Progenitor cell of endocrine pancreas (in vitro differentiated cells): ENCODE data around the gene CNNM1. TPM values are rescaled to one million over a fixed set of nuclear protein-coding genes. Genes with fewer than 3 reads are reported as not detected.

Experiments
- DNase-seq: peaks from one replicate; pipeline ENCODE4 v3.0.0; 2021; ENCODE audit warnings: low spot score; ENCODE audit not compliant: unreplicated experiment
- H3K27ac Mint-ChIP-seq: 2 replicates; pipeline ENCODE4 v1.8.0; 2021; ENCODE audit warnings: mild to moderate bottlenecking, moderate library complexity, mixed read lengths
- H3K27me3 Mint-ChIP-seq: 2 replicates; pipeline ENCODE4 v1.8.0; 2021; ENCODE audit warnings: mixed read lengths
- H3K36me3 Mint-ChIP-seq: 2 replicates; pipeline ENCODE4 v1.8.0; 2022; ENCODE audit warnings: mixed read lengths; ENCODE audit not compliant: insufficient read depth
- H3K4me1 Mint-ChIP-seq: 2 replicates; pipeline ENCODE4 v1.8.0; 2021; ENCODE audit warnings: low read depth, mixed read lengths
- H3K4me3 Mint-ChIP-seq: 2 replicates; pipeline ENCODE4 v1.8.0; 2021; ENCODE audit warnings: low read depth, mild to moderate bottlenecking, moderate library complexity, mixed read lengths
- H3K9me3 Mint-ChIP-seq: 2 replicates; pipeline ENCODE4 v1.8.0; 2021; ENCODE audit warnings: low read depth, mixed read lengths
- total RNA-seq: library from RNA; stranded (reverse); gene quantifications from 2 replicates; pipeline ENCODE4 v1.2.1, GENCODE V29; 2021
- TF ChIP-seq, protein P1 (sequence below): fragments of 200-600 bp; sonication (generic); IDR thresholded peaks from one replicate; pipeline ENCODE4 v1.5.0; 2021; ENCODE audit warnings: antibody characterized with exemption, mild to moderate bottlenecking; ENCODE audit not compliant: unreplicated experiment

Gene CNNM1
- total RNA-seq, 1 donor from 2014 or later: 0.38 TPM

DNA sequence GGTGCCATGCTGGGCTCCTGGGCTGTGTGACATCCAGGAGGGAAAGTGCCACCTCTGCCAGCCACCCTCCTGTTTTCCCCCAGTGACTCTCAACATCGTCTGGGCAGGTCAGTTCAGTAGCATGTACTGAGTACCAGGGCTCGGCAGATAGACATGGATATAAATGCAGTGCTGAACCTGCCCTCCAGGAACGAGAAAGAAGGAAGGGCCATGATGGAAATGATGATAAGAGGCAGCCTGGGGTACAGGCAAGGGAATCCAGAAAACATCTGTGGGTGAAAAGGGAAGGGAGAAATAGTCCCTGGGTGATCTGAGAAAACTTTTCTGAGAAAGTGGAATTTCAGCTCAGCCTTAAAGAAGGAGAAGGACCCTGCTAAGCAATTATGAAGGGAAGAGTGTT is 12.1 kb downstream of the CNNM1 start:
- Mint-ChIP-seq H3K27ac (no peak overlapping the region), H3K9me3 (no peaks in the 10 kb centered on the region), H3K27me3 (peaks cover 6% of the 10 kb centered on the region), H3K36me3 (no peaks in the 10 kb centered on the region), H3K4me3 (no peak overlapping the region), H3K4me1 (peaks cover 8% of the 10 kb centered on the region)
- TF ChIP-seq, protein P1, sequence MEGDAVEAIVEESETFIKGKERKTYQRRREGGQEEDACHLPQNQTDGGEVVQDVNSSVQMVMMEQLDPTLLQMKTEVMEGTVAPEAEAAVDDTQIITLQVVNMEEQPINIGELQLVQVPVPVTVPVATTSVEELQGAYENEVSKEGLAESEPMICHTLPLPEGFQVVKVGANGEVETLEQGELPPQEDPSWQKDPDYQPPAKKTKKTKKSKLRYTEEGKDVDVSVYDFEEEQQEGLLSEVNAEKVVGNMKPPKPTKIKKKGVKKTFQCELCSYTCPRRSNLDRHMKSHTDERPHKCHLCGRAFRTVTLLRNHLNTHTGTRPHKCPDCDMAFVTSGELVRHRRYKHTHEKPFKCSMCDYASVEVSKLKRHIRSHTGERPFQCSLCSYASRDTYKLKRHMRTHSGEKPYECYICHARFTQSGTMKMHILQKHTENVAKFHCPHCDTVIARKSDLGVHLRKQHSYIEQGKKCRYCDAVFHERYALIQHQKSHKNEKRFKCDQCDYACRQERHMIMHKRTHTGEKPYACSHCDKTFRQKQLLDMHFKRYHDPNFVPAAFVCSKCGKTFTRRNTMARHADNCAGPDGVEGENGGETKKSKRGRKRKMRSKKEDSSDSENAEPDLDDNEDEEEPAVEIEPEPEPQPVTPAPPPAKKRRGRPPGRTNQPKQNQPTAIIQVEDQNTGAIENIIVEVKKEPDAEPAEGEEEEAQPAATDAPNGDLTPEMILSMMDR: no peak
- DNase-seq: no peak

DNA sequence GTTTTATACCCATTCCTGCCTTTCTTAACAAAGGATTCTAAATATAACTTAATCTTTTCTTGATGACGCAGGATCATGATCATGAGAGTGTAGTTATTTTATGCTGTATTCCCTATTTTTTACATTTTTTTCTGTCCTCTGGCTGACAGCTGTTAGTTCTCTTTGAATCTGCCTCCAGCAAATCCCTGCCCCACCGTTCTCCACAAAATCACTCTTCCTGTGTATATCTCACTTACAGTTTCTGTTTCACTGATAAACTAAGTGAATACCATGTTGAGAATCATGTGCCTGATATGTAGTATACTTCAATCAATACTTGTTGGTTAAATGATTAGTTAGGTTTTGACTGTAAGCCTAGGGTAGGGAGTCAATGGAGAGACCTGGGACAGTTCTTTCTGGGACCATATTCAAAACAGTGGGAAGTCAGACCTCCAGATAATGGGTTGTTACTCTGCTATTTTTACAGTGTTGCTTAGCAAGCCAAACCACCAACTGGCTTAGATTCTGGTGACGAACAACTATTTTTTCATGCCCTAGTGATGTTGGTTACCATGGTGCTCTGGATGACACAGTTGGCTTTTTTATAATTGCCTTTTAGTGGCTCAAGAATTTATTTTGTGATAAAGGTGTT is 12.8 kb downstream of the CNNM1 start:
- Mint-ChIP-seq H3K36me3 (no peaks in the 10 kb centered on the region), H3K4me1 (peaks cover 8% of the 10 kb centered on the region), H3K4me3 (no peak overlapping the region), H3K27me3 (peaks cover 6% of the 10 kb centered on the region), H3K9me3 (no peaks in the 10 kb centered on the region), H3K27ac (peak overlapping the region; percentile 8)
- no peak for DNase-seq
- TF ChIP-seq, protein P1: no peak

DNA sequence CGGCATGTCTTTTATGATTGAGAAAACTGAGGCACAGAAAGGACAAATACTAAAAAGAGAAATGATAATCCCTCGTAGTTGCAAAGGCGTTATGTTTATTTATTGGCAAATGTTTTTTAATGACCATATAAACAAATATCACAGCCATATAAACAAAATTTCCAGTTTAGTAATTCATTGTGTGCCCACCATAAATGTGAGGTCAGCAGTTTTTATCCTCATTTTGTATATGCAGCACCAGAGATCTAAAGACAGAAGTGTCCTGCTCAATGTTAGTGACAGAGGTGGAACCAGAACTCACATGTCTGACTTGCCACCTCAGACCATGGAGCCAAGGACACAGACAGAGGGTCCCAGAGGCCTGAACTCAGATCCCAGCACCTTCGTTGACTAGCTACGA is 14.1 kb downstream of the CNNM1 start:
- peaks cover 6% of the 10 kb centered on the region for H3K27me3 Mint-ChIP-seq
- peaks cover 2% of the 10 kb centered on the region for H3K4me1 Mint-ChIP-seq

DNA sequence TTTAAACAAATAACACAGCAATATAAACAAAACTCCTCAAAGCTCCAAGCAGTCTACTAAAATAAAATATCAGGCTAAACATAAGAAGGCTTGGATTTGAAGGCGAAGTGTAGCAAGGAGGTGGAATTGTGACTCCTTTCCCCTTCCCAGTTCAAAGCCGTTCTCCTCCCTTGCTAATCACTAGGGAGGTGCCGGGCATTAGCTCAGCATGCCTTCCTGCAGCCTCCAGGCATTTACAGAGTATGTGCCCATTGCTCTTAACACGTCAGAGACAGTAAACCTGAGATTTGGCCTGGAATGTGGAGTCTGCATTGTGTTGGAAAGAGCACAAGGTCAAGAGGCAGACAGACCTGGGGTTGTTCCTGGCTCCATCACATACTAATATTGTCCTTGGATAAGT is 15.6 kb downstream of the CNNM1 start:
- Mint-ChIP-seq H3K9me3 (no peaks in the 10 kb centered on the region), H3K4me1 (no peaks in the 10 kb centered on the region), H3K27me3 (peaks cover 6% of the 10 kb centered on the region), H3K4me3 (no peak overlapping the region), H3K36me3 (no peaks in the 10 kb centered on the region), H3K27ac (no peak overlapping the region)
- no peak for DNase-seq
- TF ChIP-seq, protein P1: no peak

More for the DNA sequence above, 14.1 kb downstream of the CNNM1 start:
- Mint-ChIP-seq H3K27ac (no peak overlapping the region), H3K4me3 (no peak overlapping the region), H3K9me3 (no peaks in the 10 kb centered on the region), H3K36me3 (no peaks in the 10 kb centered on the region)
- no peak for DNase-seq
- TF ChIP-seq, protein P1: no peak

DNA sequence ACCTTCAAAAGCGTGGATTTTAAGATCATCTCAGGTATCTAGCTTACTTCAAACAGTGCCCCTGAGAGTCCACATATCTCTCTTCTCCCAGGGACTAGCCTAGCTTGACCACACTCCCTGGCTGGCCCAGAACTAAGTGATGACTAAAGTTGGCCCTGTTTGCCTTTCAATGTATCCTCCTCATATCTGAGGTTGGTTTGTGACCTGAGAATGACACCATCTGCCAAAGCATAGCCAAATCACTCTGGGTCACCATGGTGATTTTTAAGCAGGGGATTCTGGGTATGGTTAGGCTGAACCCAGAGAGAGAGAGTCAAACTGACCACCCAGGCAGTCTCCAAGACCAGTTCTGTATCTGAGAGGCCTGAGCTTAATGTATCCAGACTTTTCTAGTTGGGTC is 16.2 kb downstream of the CNNM1 start:
- Mint-ChIP-seq H3K27me3 (peaks cover 6% of the 10 kb centered on the region), H3K36me3 (no peaks in the 10 kb centered on the region), H3K27ac (no peak overlapping the region), H3K4me1 (no peaks in the 10 kb centered on the region), H3K4me3 (no peak overlapping the region), H3K9me3 (no peaks in the 10 kb centered on the region)
- DNase-seq: no peak
- TF ChIP-seq, protein P1: no peak
